Measurements from ENCODE around the gene TDG.
"Not testable (repeated sequence)": the region's sequence is repeated elsewhere in the genome, so short reads cannot be mapped to it uniquely, and the experiment has no call there.

TDG gene

DNA sequence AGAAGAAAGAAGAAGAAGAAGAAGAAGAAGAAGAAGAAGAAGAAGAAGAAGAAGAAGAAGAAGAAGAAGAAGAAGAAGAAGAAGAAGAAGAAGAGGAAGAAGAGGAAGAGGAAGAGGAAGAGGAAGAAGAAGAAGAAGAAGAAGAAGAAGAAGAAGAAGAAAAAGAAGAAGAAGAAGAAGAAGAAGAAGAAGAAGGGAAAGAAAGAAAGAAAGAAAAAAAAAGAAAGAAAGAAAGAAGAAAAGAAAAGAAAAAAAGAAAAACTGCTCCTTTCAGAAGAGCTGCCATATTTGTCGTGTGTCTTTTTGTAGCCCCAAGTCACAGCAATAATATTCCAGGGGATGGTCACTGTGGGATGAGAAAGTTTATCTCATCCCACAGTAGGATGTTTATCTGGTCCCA, 56.2 kb downstream of the TDG start:
- not testable (repeated sequence) for DNase-seq

DNA sequence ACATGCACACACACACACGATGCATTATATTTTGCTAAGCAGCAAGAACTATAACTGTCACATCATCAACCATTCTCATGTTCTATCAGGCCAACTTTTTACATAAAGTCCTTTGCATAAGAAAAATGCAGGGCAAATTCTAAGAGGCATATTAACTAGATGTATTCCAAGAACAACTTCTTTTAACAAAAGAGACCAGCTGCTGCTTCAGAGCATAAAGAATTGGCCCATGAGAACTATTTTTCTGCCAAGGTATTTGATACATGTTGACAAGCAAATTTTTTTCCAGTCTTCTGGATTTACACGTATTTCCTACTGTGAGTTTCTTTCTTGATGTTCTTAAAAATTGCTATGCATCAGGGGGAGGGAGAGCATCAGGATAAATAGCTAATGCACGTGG, 57.1 kb downstream of the TDG start:
- DNase-seq = no peak

DNA sequence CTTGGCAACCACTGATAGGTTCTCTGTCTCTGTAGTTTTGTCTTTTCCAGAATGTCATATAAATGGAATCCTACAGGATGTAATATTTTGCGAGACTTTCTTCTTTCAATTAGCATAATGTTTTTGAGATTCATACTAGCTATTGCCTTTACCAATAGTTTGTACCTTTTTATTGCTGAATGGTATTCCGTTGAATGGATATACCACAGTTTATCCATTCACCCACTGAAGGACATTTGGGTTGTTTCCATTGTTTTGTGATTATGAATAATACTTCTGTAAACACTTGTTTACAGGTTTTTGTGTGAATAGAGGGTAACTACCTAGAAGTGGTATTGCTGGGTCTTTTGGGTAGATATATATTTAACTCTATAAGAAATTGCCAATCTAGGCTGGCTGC, 58.0 kb downstream of the TDG start:
- DNase-seq = no peak

- DNase-seq = no peak
Observed at GRCh38 chr12:104024348-104024747, 58.7 kb downstream of the TDG start.

- no peak for DNase-seq
Observed at GRCh38 chr12:104025771-104026170, 60.1 kb downstream of the TDG start.

- no peak for DNase-seq
Observed at GRCh38 chr12:104026841-104027599, 61.3 kb downstream of the TDG start.

DNA sequence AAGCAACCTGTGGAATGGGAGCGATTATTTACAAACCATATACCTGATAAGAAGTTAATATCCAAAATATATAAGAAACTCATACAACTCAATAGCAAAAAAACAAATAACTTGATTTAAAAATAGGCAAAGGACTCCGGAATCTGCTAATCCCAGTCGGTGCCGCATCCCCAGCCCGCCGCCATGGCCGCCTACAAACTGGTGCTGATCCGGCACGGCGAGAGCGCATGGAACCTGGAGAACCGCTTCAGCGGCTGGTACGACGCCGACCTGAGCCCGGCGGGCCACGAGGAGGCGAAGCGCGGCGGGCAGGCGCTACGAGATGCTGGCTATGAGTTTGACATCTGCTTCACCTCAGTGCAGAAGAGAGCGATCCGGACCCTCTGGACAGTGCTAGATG, 64.9 kb downstream of the TDG start:
- DNase-seq = not testable (repeated sequence)

DNA sequence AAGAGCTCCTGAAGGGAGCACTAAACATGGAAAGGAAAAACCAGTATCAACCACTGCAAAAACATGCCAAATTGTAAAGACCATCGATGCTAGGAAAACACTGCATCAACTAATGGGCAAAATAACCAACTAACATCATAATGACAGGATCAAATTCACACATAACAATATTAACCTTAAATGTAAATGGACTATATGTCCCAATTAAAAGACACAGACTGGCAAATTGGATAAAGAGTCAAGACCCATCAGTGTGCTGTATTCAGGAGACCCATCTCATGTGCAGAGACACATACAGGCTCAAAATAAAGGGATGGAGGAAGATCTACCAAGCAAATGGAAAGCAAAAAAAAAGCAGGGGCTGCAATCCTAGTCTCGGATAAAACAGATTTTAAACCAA, 70.5 kb downstream of the TDG start:
- not testable (repeated sequence) for DNase-seq
